Trophoblast cell (in vitro differentiated cells and primary cell): ENCODE data around the gene SPRR2E.

Experiments
- DNase-seq, 2 donors: peaks; one replicate each; pipeline ENCODE4 v3.0.0-alpha.2; 2016
- H2AFZ ChIP-seq: 2 replicates; pipeline ENCODE4 v1.6.1; 2013; ENCODE audit warnings: low read length, moderate library complexity, mild to moderate bottlenecking; ENCODE audit not compliant: insufficient read depth, poor library complexity
- H2AK5ac ChIP-seq: 2 replicates; pipeline ENCODE4 v1.6.1; 2013; ENCODE audit warnings: mild to moderate bottlenecking, low read length
- H2BK120ac ChIP-seq: 2 replicates; pipeline ENCODE4 v1.6.1; 2013; ENCODE audit warnings: low read length, mild to moderate bottlenecking, moderate library complexity; ENCODE audit not compliant: insufficient read depth, poor library complexity
- H2BK12ac ChIP-seq: 2 replicates; pipeline ENCODE4 v1.6.1; 2013; ENCODE audit warnings: mild to moderate bottlenecking, low read length, moderate library complexity
- H2BK5ac ChIP-seq: 2 replicates; pipeline ENCODE4 v1.6.1; 2013; ENCODE audit warnings: low read length, low read depth, moderate library complexity, mild to moderate bottlenecking; ENCODE audit not compliant: poor library complexity
- H3K14ac ChIP-seq: 2 replicates; pipeline ENCODE4 v1.6.1; 2013; ENCODE audit warnings: mild to moderate bottlenecking, low read length
- H3K18ac ChIP-seq: 2 replicates; pipeline ENCODE4 v1.6.1; 2013; ENCODE audit warnings: mild to moderate bottlenecking, low read length
- H3K23ac ChIP-seq: 2 replicates; pipeline ENCODE4 v1.6.1; 2013; ENCODE audit warnings: low read length
- H3K27ac ChIP-seq: 2 replicates; pipeline ENCODE4 v1.5.1; 2013; ENCODE audit warnings: low read depth, mild to moderate bottlenecking, inconsistent platforms, low read length, moderate library complexity
- H3K27me3 ChIP-seq: 2 replicates; pipeline ENCODE4 v1.6.1; 2013; ENCODE audit warnings: inconsistent platforms, mild to moderate bottlenecking, low read length, moderate library complexity; ENCODE audit not compliant: insufficient read depth
- H3K36me3 ChIP-seq, 2 experiments: 1 replicate in 1 of 2; 2 replicates in 1 of 2; pipeline ENCODE4 v1.6.1; 2013; ENCODE audit warnings: low read length in 2 of 2, mild to moderate bottlenecking in 2 of 2, moderate library complexity in 1 of 2; ENCODE audit not compliant: insufficient read depth in 2 of 2, control insufficient read depth in 1 of 2
- H3K4ac ChIP-seq: 2 replicates; pipeline ENCODE4 v1.6.1; 2013; ENCODE audit warnings: low read depth, mild to moderate bottlenecking, low read length, moderate library complexity
- H3K4me1 ChIP-seq, 2 experiments: 1 replicate in 1 of 2; 2 replicates in 1 of 2; pipeline ENCODE4 v1.6.1; 2013; ENCODE audit warnings: low read length in 2 of 2, mild to moderate bottlenecking in 2 of 2, moderate library complexity in 1 of 2; ENCODE audit not compliant: insufficient read depth in 2 of 2, control insufficient read depth in 1 of 2
- H3K4me2 ChIP-seq: 2 replicates; pipeline ENCODE4 v1.6.1; 2013; ENCODE audit warnings: inconsistent platforms, mild to moderate bottlenecking, low read length, moderate library complexity
- H3K4me3 ChIP-seq: 2 replicates; pipeline ENCODE4 v1.5.1; 2013; ENCODE audit warnings: mild to moderate bottlenecking, low read depth, low read length, inconsistent platforms
- H3K79me1 ChIP-seq: one replicate; pipeline ENCODE4 v1.6.1; 2013; ENCODE audit warnings: low read length
- H3K79me2 ChIP-seq: 2 replicates; pipeline ENCODE4 v1.6.1; 2013; ENCODE audit warnings: low read length, mild to moderate bottlenecking; ENCODE audit not compliant: control insufficient read depth, insufficient read depth, poor library complexity
- H3K9ac ChIP-seq: 2 replicates; pipeline ENCODE4 v1.6.1; 2013; ENCODE audit warnings: mild to moderate bottlenecking, low read length
- H3K9me3 ChIP-seq: 2 replicates; pipeline ENCODE4 v1.6.1; 2013; ENCODE audit warnings: low read depth, mild to moderate bottlenecking, control low read depth, inconsistent platforms, low read length; ENCODE audit not compliant: insufficient read depth
- H4K12ac ChIP-seq: 2 replicates; pipeline ENCODE4 v1.6.1; 2013; ENCODE audit warnings: low read depth, mild to moderate bottlenecking, low read length, moderate library complexity
- H4K8ac ChIP-seq: 2 replicates; pipeline ENCODE4 v1.6.1; 2013; ENCODE audit warnings: low read depth, mild to moderate bottlenecking, low read length, moderate library complexity
- H4K91ac ChIP-seq: one replicate; pipeline ENCODE4 v1.6.1; 2013; ENCODE audit warnings: low read depth, mild to moderate bottlenecking, low read length, moderate library complexity
- WGBS: extraction: QIAGEN DNeasy Blood & Tissue Kit; methylation state at CpG from one replicate; pipeline ENCODE4 v1.1.7; 2013; ENCODE audit warnings: missing lambda C conversion rate; ENCODE audit not compliant: insufficient read length, insufficient coverage; ENCODE audit errors: extremely low coverage; 5-methylcytosine and 5-hydroxymethylcytosine counted together

The SPRR2E gene

DNA sequence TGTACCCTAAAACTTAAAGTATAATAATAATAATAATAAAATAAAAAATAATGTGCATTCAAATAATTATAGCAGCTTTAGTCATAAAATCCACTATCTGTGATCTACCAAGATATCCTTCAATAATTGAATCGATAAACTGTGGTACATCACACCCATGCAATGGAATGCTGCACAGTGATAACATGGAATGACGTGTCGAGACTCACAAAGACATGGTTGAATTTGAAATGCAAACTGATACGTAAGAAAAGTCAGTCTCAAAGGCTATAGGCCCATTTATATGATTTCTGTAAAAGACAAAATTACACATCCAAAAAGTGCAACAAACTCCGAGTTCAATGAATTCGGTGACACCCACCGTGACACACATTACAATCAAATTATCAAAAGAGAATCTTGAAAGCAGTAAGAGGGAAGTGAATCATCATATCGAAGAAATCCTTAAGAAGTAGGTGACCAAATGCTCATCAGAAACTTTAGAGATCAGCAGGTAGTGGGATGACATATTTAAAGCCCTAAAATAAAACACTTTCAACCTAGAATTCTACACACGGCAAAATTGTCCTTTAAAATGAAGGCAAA, 5.2 kb upstream of the SPRR2E start:
- H2AK5ac ChIP-seq = no peak overlapping the region
- no peak overlapping the region for H3K4me2 ChIP-seq
- no peak overlapping the region for H3K4me3 ChIP-seq
- H3K27ac ChIP-seq = no peak overlapping the region
- no peak overlapping the region for H2BK12ac ChIP-seq
- no peaks in the 10 kb centered on the region for H3K36me3 ChIP-seq
- no peak overlapping the region for H2BK5ac ChIP-seq
- H3K79me2 ChIP-seq = no peaks in the 10 kb centered on the region
- no peak overlapping the region for H3K4ac ChIP-seq
- no peak overlapping the region for H3K18ac ChIP-seq
- H2BK120ac ChIP-seq = no peak overlapping the region
- H3K79me1 ChIP-seq = no peaks in the 10 kb centered on the region
- H4K12ac ChIP-seq = no peak overlapping the region
- H3K14ac ChIP-seq = no peak overlapping the region
- WGBS = no CpG with 5 or more reads among the region's 9 CpGs
- no peak overlapping the region for H3K9ac ChIP-seq
- H3K9me3 ChIP-seq = no peaks in the 10 kb centered on the region
- no peaks in the 10 kb centered on the region for H3K4me1 ChIP-seq
- H4K8ac ChIP-seq = no peak overlapping the region
- peak in 1 of 2 donors; percentile 12 for DNase-seq
- H2AFZ ChIP-seq = no peak overlapping the region
- no peaks in the 10 kb centered on the region for H3K27me3 ChIP-seq
- H3K23ac ChIP-seq = no peak overlapping the region
- H4K91ac ChIP-seq = no peak overlapping the region

DNA sequence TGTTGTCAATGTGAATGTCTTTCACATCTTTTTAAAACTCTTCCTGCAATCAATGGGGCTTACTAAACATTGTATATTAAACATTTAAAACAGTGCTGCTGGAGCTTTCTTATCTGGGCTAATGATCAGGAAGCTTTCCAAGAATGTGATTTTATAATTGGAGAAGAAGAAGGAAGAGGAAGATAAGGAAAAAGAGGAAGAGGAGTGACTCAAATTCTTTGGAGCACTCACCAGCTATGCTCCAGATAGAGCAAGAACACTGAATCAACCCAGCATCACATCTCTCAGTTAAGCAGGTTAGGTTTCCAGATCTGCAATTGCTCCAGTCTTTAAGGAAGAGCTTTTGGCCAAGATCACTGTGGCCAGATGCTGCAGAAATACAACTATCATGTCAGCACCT, 1.4 kb upstream of the SPRR2E start:
- Histone ChIP-seq H2BK5ac (no peak overlapping the region), H2BK120ac (no peak overlapping the region), H4K12ac (no peak overlapping the region), H3K79me2 (no peaks in the 10 kb centered on the region), H3K27ac (no peak overlapping the region), H3K27me3 (no peaks in the 10 kb centered on the region), H3K4me2 (no peak overlapping the region), H2AFZ (no peak overlapping the region), H4K91ac (no peak overlapping the region), H3K4me3 (no peak overlapping the region), H3K23ac (no peak overlapping the region), H3K36me3 (no peaks in the 10 kb centered on the region), H3K14ac (no peak overlapping the region), H2AK5ac (no peak overlapping the region), H3K9ac (no peak overlapping the region), H4K8ac (no peak overlapping the region), H3K18ac (no peak overlapping the region), H3K4me1 (no peaks in the 10 kb centered on the region), H3K4ac (no peak overlapping the region), H2BK12ac (no peak overlapping the region), H3K79me1 (no peaks in the 10 kb centered on the region), H3K9me3 (no peaks in the 10 kb centered on the region)
- DNase-seq = no peak

DNA sequence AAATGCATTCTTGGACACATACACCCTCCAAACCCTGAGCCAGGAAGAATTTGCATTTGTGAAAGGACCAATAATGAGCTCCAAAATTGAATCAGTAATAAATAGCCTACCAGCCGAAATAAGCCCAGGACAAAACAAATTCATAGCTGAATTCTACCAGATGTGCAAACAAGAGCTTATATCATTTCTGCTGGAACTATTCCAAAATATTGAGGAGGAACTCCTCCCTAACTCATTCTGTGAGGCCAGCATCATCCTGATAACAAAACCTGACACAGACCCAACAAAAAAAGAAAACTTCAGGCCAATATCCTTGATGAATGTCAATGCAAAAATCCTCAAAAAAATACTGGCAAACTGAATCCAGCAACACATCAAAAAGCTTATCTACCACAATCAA, 6.7 kb downstream of the SPRR2E start:
- Histone ChIP-seq H3K27ac (no peak overlapping the region), H3K14ac (no peak overlapping the region), H3K4me1 (no peaks in the 10 kb centered on the region), H3K23ac (no peak overlapping the region), H2AK5ac (no peak overlapping the region), H3K4ac (no peak overlapping the region), H4K12ac (no peak overlapping the region), H3K9me3 (no peaks in the 10 kb centered on the region), H2BK120ac (no peak overlapping the region), H3K18ac (no peak overlapping the region), H4K8ac (no peak overlapping the region), H3K4me2 (no peak overlapping the region), H4K91ac (no peak overlapping the region), H2BK12ac (no peak overlapping the region), H2AFZ (no peak overlapping the region), H3K9ac (no peak overlapping the region), H3K79me2 (no peaks in the 10 kb centered on the region), H3K27me3 (no peaks in the 10 kb centered on the region), H3K79me1 (no peaks in the 10 kb centered on the region), H2BK5ac (no peak overlapping the region), H3K4me3 (no peak overlapping the region), H3K36me3 (no peaks in the 10 kb centered on the region)
- WGBS = no CpG with 5 or more reads among the region's 1 CpG
- no peak for DNase-seq

DNA sequence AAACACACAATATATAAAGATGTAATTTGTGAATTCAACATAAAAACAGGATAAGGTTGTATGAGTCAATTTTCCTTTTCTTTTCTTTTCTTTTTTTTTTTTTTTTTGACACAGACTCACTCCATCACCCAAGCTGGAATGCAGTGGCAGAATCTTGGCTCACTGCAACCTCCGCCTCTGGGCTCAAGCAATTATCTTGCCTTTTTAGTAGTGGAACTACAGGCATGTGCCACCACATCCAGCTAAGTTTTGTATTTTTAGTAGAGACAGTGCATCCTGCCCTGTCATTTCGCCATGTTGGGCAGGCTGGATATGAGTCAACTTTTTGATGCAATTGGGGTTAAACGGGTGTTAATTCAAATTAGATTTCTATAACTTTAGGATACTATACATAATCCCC, 12.6 kb downstream of the SPRR2E start:
- no peaks in the 10 kb centered on the region for H3K4me1 ChIP-seq
- no peak overlapping the region for H3K23ac ChIP-seq
- no peak overlapping the region for H3K4ac ChIP-seq
- WGBS = no CpG with 5 or more reads among the region's 3 CpGs
- no peak overlapping the region for H4K8ac ChIP-seq
- no peak overlapping the region for H3K4me2 ChIP-seq
- no peak overlapping the region for H2AK5ac ChIP-seq
- no peak overlapping the region for H2AFZ ChIP-seq
- DNase-seq = no peak
- no peak overlapping the region for H4K12ac ChIP-seq
- no peak overlapping the region for H3K14ac ChIP-seq
- H3K27me3 ChIP-seq = no peaks in the 10 kb centered on the region
- no peaks in the 10 kb centered on the region for H3K79me2 ChIP-seq
- H4K91ac ChIP-seq = no peak overlapping the region
- H3K9ac ChIP-seq = no peak overlapping the region
- no peaks in the 10 kb centered on the region for H3K36me3 ChIP-seq
- no peaks in the 10 kb centered on the region for H3K79me1 ChIP-seq
- no peak overlapping the region for H3K27ac ChIP-seq
- H2BK12ac ChIP-seq = no peak overlapping the region
- H2BK120ac ChIP-seq = no peak overlapping the region
- no peak overlapping the region for H3K4me3 ChIP-seq
- no peak overlapping the region for H3K18ac ChIP-seq
- H2BK5ac ChIP-seq = no peak overlapping the region
- no peaks in the 10 kb centered on the region for H3K9me3 ChIP-seq
